KMS-11 (cell line): ENCODE data around the gene FAM118A.
"Not testable (repeated sequence)": the region's sequence is repeated elsewhere in the genome, so short reads cannot be mapped to it uniquely, and the experiment has no call there.

Source experiments
- H2AFZ ChIP-seq: fragments of 200-600 bp; sonication (generic); 2 replicates; pipeline ENCODE4 v1.6.1; 2016; ENCODE audit warnings: antibody characterized with exemption, mixed run types, low read depth
- H3K27ac ChIP-seq: fragments of 200-600 bp; sonication (generic); 2 replicates; pipeline ENCODE4 v1.6.1; 2016; ENCODE audit warnings: mild to moderate bottlenecking, mixed run types
- H3K27me3 ChIP-seq: fragments of 200-600 bp; sonication (generic); 2 replicates; pipeline ENCODE4 v1.6.1; 2017; ENCODE audit warnings: mild to moderate bottlenecking, low read depth, mixed run types, moderate library complexity; ENCODE audit not compliant: insufficient read depth
- H3K36me3 ChIP-seq: fragments of 200-600 bp; sonication (generic); 2 replicates; pipeline ENCODE4 v1.6.1; 2017; ENCODE audit warnings: mild to moderate bottlenecking, mixed run types; ENCODE audit not compliant: insufficient read depth
- H3K4me1 ChIP-seq: fragments of 200-600 bp; sonication (generic); 2 replicates; pipeline ENCODE4 v1.6.1; 2016; ENCODE audit warnings: mild to moderate bottlenecking, low read depth, mixed run types; ENCODE audit not compliant: poor library complexity, severe bottlenecking
- H3K4me2 ChIP-seq: fragments of 200-600 bp; sonication (generic); 2 replicates; pipeline ENCODE4 v1.7.0; 2016; ENCODE audit warnings: mild to moderate bottlenecking, mixed run types
- H3K4me3 ChIP-seq: fragments of 200-600 bp; sonication (generic); IDR thresholded peaks from 2 replicates; pipeline ENCODE4 v1.6.1; 2017; ENCODE audit warnings: low read depth, low read length, mixed read lengths; ENCODE audit not compliant: insufficient read depth
- H3K79me2 ChIP-seq: fragments of 200-600 bp; sonication (generic); 2 replicates; pipeline ENCODE4 v1.6.1; 2016; ENCODE audit warnings: low read depth, mixed run types; ENCODE audit not compliant: insufficient read depth
- H3K9ac ChIP-seq: fragments of 200-600 bp; sonication (generic); 2 replicates; pipeline ENCODE4 v1.6.1; 2016; ENCODE audit warnings: mild to moderate bottlenecking, mixed run types
- H4K20me1 ChIP-seq: fragments of 200-600 bp; sonication (generic); 2 replicates; pipeline ENCODE4 v1.6.1; 2016; ENCODE audit warnings: mild to moderate bottlenecking, mixed run types; ENCODE audit not compliant: insufficient read depth
- CTCF ChIP-seq: fragments of 200-600 bp; sonication (generic); conservative IDR thresholded peaks from 2 replicates; pipeline ENCODE4 v1.6.1; 2017; ENCODE audit warnings: low read depth, mild to moderate bottlenecking, antibody characterized with exemption, low read length, moderate library complexity, mixed read lengths

Gene FAM118A

GRCh38 chr22:45322873-45323525 is 13.3 kb downstream of the FAM118A start:
- no peak overlapping the region for H3K9ac ChIP-seq
- no peak overlapping the region for H3K27ac ChIP-seq
- H3K79me2 ChIP-seq: peaks cover 39% of the 10 kb centered on the region
- H2AFZ ChIP-seq: no peak overlapping the region
- no peak for TF ChIP-seq CTCF
- no peak overlapping the region for H3K4me3 ChIP-seq
- H3K27me3 ChIP-seq: no peaks in the 10 kb centered on the region
- H3K4me2 ChIP-seq: no peak overlapping the region
- H3K36me3 ChIP-seq: no peaks in the 10 kb centered on the region
- H4K20me1 ChIP-seq: no peaks in the 10 kb centered on the region
- peaks cover 36% of the 10 kb centered on the region for H3K4me1 ChIP-seq

GRCh38 chr22:45323695-45324094 is 14.0 kb downstream of the FAM118A start:
- H2AFZ ChIP-seq: no peak overlapping the region
- H3K4me3 ChIP-seq: no peak overlapping the region
- H3K9ac ChIP-seq: no peak overlapping the region
- H3K27ac ChIP-seq: no peak overlapping the region
- H3K79me2 ChIP-seq: peaks cover 39% of the 10 kb centered on the region
- H3K4me2 ChIP-seq: no peak overlapping the region
- TF ChIP-seq CTCF: no peak
- H3K36me3 ChIP-seq: no peaks in the 10 kb centered on the region
- peaks cover 29% of the 10 kb centered on the region for H3K4me1 ChIP-seq
- H3K27me3 ChIP-seq: no peaks in the 10 kb centered on the region
- H4K20me1 ChIP-seq: no peaks in the 10 kb centered on the region

- Histone ChIP-seq H3K27me3 (no peaks in the 10 kb centered on the region), H3K79me2 (peaks cover 34% of the 10 kb centered on the region), H3K4me2 (no peak overlapping the region), H3K27ac (no peak overlapping the region), H3K9ac (no peak overlapping the region), H3K4me3 (no peak overlapping the region), H4K20me1 (no peaks in the 10 kb centered on the region), H3K36me3 (no peaks in the 10 kb centered on the region), H3K4me1 (peaks cover 23% of the 10 kb centered on the region), H2AFZ (no peak overlapping the region)
- TF ChIP-seq CTCF: no peak
These were observed 14.6 kb downstream of the FAM118A start for GRCh38 chr22:45324311-45324711.

DNA sequence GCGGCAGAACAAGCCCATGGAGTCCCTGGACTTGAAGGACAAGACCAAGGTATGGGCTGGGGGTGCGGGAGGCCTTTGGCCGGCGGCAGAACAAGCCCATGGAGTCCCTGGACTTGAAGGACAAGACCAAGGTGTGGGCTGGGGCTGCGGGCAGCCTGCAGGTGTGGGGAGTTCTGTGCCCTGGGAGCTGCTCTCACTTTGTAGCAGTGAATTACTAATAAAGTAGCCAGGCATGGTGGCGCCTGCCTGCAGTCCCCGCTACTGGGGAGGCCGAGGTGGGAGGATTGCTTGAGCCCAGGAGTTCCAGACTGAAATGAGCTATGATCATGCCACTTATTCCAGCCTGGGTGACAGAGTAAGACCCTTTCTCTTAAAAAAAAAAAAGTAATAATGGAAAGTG is 18.5 kb downstream of the FAM118A start:
- not testable (repeated sequence) for H3K4me3 ChIP-seq, H3K4me1 ChIP-seq, H3K9ac ChIP-seq, H3K27me3 ChIP-seq, H3K27ac ChIP-seq, H3K4me2 ChIP-seq, H3K79me2 ChIP-seq, H3K36me3 ChIP-seq, H2AFZ ChIP-seq, H4K20me1 ChIP-seq

- Histone ChIP-seq H3K9ac (no peak overlapping the region), H4K20me1 (no peaks in the 10 kb centered on the region), H3K79me2 (no peaks in the 10 kb centered on the region), H3K4me2 (no peak overlapping the region), H3K4me3 (no peak overlapping the region), H3K4me1 (peaks cover 2% of the 10 kb centered on the region), H3K27me3 (no peaks in the 10 kb centered on the region), H3K36me3 (no peaks in the 10 kb centered on the region), H2AFZ (no peak overlapping the region), H3K27ac (no peak overlapping the region)
- no peak for TF ChIP-seq CTCF
These were observed 19.2 kb downstream of the FAM118A start for GRCh38 chr22:45328822-45329529.
